Mucosa of rectum (tissue), 2 donors: Measurements from ENCODE around the gene POT1.

Experiments
- H3K27ac ChIP-seq, 2 donors: one replicate each; pipeline ENCODE4 v1.7.0; 2013; ENCODE audit warnings: inconsistent platforms in 2 of 2, low read depth in 2 of 2, low read length in 2 of 2
- H3K27me3 ChIP-seq, 2 donors: one replicate each; pipeline ENCODE4 v1.7.0; 2013; ENCODE audit warnings: low read length in 2 of 2; ENCODE audit not compliant: control insufficient read depth in 2 of 2, insufficient read depth in 2 of 2
- H3K36me3 ChIP-seq, 2 donors: one replicate each; pipeline ENCODE4 v1.7.0; 2013; ENCODE audit warnings: low read length in 2 of 2; ENCODE audit not compliant: control insufficient read depth in 2 of 2, insufficient read depth in 2 of 2
- H3K4me1 ChIP-seq, 2 donors: one replicate each; pipeline ENCODE4 v1.7.0; 2013; ENCODE audit warnings: low read length in 2 of 2, mild to moderate bottlenecking in 1 of 2; ENCODE audit not compliant: control insufficient read depth in 2 of 2, insufficient read depth in 2 of 2
- H3K4me3 ChIP-seq, 2 donors: one replicate each; pipeline ENCODE4 v1.7.0; 2013; ENCODE audit warnings: low read length in 2 of 2
- H3K9ac ChIP-seq, 2 donors: one replicate each; pipeline ENCODE4 v1.7.0; 2013; ENCODE audit warnings: low read length in 2 of 2, low read depth in 1 of 2, mild to moderate bottlenecking in 1 of 2
- H3K9me3 ChIP-seq, 2 donors: one replicate each; pipeline ENCODE4 v1.7.0; 2013; ENCODE audit warnings: low read length in 2 of 2; ENCODE audit not compliant: control insufficient read depth in 2 of 2
- donor health status: healthy.
- donor health status: Normal muscosa, but diverticular disease.

POT1 gene

DNA sequence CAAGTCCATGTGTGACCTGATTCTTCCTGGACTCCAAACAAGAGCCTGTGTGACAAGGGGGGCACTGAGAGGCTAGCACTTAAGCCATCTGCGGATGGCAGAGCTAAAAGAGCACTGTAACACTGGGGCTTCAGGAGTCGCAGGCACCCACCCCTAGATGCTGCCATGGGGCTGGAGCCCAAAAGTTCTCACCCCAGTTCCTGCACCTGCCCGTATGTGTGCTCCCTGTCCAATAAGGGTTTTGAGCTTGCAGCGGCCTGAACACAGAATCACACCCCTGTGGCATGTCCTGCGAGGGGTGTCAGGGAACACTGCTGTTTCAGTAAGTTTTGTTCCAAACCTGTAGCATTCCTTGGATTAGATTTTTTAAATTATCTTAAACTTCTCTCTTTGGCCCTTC is 110.8 kb downstream of the POT1 start:
- Histone ChIP-seq H3K36me3 (peaks cover 0 to 6% of the 10 kb centered on the region in 2 donors), H3K27ac (no peak overlapping the region), H3K9me3 (no peaks in the 10 kb centered on the region), H3K4me1 (no peaks in the 10 kb centered on the region), H3K27me3 (no peaks in the 10 kb centered on the region), H3K9ac (no peak overlapping the region), H3K4me3 (no peak overlapping the region)

- H3K4me1 ChIP-seq, result no peaks in the 10 kb centered on the region
- no peaks in the 10 kb centered on the region for H3K27me3 ChIP-seq
- H3K36me3 ChIP-seq, result no peaks in the 10 kb centered on the region
- H3K9ac ChIP-seq, result no peak overlapping the region
- H3K4me3 ChIP-seq, result no peak overlapping the region
- H3K9me3 ChIP-seq, result no peaks in the 10 kb centered on the region
- H3K27ac ChIP-seq, result no peak overlapping the region
These were observed 115.4 kb downstream of the POT1 start for GRCh38 chr7:124813994-124814798.

- Histone ChIP-seq H3K9me3 (no peaks in the 10 kb centered on the region), H3K4me3 (no peak overlapping the region), H3K27ac (no peak overlapping the region), H3K9ac (no peak overlapping the region), H3K4me1 (no peaks in the 10 kb centered on the region), H3K27me3 (no peaks in the 10 kb centered on the region), H3K36me3 (no peaks in the 10 kb centered on the region)
These were observed 116.9 kb downstream of the POT1 start for GRCh38 chr7:124812764-124813163.

GRCh38 chr7:124811341-124811740 is 118.3 kb downstream of the POT1 start:
- Histone ChIP-seq H3K4me3 (no peak overlapping the region), H3K27ac (no peak overlapping the region), H3K36me3 (no peaks in the 10 kb centered on the region), H3K9ac (no peak overlapping the region), H3K27me3 (no peaks in the 10 kb centered on the region), H3K9me3 (no peaks in the 10 kb centered on the region), H3K4me1 (no peaks in the 10 kb centered on the region)

GRCh38 chr7:124810605-124811004 is 119.0 kb downstream of the POT1 start:
- no peaks in the 10 kb centered on the region for H3K4me1 ChIP-seq
- H3K9ac ChIP-seq, result no peak overlapping the region
- H3K36me3 ChIP-seq, result no peaks in the 10 kb centered on the region
- H3K27ac ChIP-seq, result no peak overlapping the region
- no peaks in the 10 kb centered on the region for H3K9me3 ChIP-seq
- no peak overlapping the region for H3K4me3 ChIP-seq
- H3K27me3 ChIP-seq, result no peaks in the 10 kb centered on the region

DNA sequence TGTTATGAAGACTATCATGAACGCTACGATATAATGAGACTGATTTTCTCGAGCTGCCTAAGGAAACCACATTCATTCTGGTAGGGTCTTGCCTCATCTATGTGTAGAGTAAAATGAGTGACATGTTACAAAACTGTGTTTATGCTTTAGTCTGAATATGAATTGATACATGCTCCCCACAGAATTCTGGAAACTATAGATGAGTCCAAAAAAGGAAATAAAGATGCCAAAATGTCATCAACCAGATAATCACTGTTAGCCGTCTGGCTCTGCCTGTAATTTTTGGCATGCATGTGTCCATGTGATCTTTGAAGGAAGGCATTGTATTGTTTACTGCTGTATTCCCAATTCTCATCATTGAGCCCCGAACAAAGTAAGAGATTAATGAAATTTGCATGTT is 121.4 kb downstream of the POT1 start:
- Histone ChIP-seq H3K4me1 (no peaks in the 10 kb centered on the region), H3K27me3 (no peaks in the 10 kb centered on the region), H3K36me3 (no peaks in the 10 kb centered on the region), H3K9ac (no peak overlapping the region), H3K4me3 (no peak overlapping the region), H3K27ac (no peak overlapping the region), H3K9me3 (no peaks in the 10 kb centered on the region)

GRCh38 chr7:124801330-124801895 is 128.2 kb downstream of the POT1 start:
- Histone ChIP-seq H3K4me1 (no peaks in the 10 kb centered on the region), H3K9me3 (no peaks in the 10 kb centered on the region), H3K27me3 (no peaks in the 10 kb centered on the region), H3K27ac (no peak overlapping the region), H3K9ac (no peak overlapping the region), H3K4me3 (no peak overlapping the region), H3K36me3 (no peaks in the 10 kb centered on the region)

- Histone ChIP-seq H3K27ac (no peak overlapping the region), H3K9me3 (no peaks in the 10 kb centered on the region), H3K4me1 (no peaks in the 10 kb centered on the region), H3K4me3 (no peak overlapping the region), H3K27me3 (no peaks in the 10 kb centered on the region), H3K36me3 (no peaks in the 10 kb centered on the region), H3K9ac (no peak overlapping the region)
These were observed 129.2 kb downstream of the POT1 start for GRCh38 chr7:124800386-124800785.

DNA sequence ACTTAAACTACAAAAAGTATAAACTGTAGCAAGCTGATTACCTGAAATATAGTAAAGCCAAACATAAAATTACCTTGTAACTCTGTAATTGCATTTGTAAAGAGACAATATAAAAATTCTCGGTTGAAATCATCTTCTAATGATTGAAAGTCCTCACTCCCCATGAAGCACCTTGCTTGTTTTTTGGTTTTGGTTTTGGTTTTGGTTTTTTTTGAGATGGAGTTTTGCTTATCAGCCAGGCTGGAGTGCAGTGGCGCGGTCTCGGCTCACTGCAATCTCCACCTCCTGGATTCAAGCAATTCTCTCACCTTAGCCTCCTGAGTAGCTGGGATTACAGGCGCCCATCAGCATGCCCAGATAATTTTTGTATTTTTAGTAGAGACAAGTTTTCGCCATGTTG is 130.2 kb downstream of the POT1 start:
- Histone ChIP-seq H3K27me3 (no peaks in the 10 kb centered on the region), H3K36me3 (no peaks in the 10 kb centered on the region), H3K27ac (no peak overlapping the region), H3K4me3 (no peak overlapping the region), H3K9me3 (no peaks in the 10 kb centered on the region), H3K4me1 (no peaks in the 10 kb centered on the region), H3K9ac (no peak overlapping the region)

- H3K9me3 ChIP-seq, result no peaks in the 10 kb centered on the region
- H3K4me3 ChIP-seq, result no peak overlapping the region
- H3K4me1 ChIP-seq, result no peaks in the 10 kb centered on the region
- H3K27ac ChIP-seq, result no peak overlapping the region
- H3K27me3 ChIP-seq, result no peaks in the 10 kb centered on the region
- no peak overlapping the region for H3K9ac ChIP-seq
- no peaks in the 10 kb centered on the region for H3K36me3 ChIP-seq
These were observed 132.9 kb downstream of the POT1 start for GRCh38 chr7:124796771-124797170.
